Measurements from ENCODE around the gene GARS1. TPM values are rescaled to one million over a fixed set of nuclear protein-coding genes. Genes with fewer than 3 reads are reported as not detected.
"Not testable (repeated sequence)": the region's sequence is repeated elsewhere in the genome, so short reads cannot be mapped to it uniquely, and the experiment has no call there.

GARS1 gene
- total RNA-seq, 1 donor from 2014 or later: 68.1 TPM

DNA sequence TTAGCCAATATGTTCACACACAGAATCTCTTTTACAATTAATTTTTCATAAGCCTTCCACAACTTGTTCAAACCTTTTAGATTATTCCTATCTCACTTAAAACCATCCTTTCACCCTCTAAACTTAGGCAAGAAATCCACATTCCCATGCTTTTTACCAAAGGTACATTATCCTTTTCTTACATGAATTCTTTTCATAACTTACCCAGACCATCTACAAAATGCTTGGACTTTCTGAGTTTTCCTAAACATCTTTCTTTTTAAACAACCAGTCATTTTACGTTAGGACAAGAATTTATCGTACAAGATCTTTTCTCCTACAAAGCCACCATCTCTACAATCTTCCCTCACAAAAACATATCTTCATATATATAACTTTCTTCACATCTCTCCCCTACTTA is 18.8 kb upstream of the GARS1 start:
- DNase-seq (ENCODE audit: low spot score): no peak

DNA sequence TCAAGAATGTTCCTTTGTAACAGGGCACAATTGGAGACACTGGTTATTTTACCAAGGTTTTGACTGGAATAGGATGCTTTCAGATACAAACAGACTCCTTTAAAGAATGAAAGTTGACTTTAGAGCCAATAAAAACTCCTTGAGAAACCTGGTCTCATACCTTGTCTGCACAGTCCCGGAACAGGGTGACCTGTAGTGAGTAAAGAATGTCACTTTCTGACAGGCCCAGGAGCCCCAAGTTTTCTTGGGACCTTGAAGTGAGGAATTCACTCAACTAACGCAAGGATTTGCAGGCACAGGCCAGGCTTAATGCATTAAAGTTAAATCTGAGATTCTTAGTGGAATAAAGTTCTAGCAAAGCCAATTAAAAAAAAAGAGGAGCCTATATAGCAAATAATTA is 11.5 kb upstream of the GARS1 start:
- DNase-seq (ENCODE audit: low spot score): no peak

DNA sequence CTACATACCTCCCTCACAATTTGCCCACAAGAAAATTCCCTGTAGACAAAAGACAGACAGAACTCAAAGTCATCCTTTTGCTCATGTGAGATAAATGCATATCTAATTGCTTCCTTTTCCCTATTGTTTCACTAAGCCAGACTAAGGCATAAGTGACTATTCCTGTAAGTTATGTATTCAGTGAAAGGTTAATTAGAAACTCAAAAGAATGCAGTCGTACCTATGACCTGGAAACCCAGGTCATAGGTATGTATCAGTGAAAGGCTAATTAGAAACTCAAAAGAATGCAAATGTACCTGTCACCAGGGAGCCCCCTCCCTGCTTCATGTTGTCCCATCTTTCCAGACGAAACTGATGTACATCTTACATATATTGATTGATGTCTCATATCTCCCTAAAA is 10.3 kb upstream of the GARS1 start:
- DNase-seq (ENCODE audit: low spot score): no peak

DNA sequence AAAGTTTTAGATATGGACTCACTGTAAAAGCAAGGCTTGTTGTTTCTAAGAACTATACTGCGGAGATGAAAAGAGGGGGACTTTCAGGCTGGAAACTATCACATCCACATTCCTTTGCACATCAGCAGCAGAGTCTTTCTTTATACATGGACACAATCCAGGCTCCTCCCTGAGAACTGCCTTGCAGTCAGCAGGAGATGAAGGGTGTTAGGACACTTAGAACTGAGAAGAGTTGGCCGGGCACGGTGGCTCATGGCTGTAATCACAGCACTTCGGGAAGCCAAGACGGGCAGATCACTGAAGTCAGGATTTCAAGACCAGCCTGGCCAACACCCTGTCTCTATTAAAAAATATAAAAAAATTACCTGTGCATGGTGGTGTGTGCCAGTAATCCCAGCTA is 9.7 kb upstream of the GARS1 start:
- DNase-seq (ENCODE audit: low spot score): no peak

DNA sequence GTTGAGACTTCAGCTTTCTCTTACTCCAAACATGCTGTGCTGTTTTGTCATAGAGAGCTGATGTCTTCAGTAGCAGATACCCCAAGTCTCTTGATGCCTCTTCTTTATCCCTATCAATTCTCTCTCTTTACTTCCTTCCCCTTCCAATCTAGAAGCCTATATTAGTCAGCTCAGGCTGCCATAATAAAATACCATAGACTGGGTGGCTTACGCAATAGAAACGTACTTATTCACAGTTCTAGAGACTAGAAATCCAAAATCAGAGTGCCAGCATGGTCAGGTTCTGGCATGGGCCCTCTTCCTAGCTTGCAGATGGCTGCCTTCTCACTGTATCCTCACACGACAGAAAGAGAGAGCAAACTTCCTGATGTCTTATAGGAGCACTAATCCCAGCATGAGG is 9.0 kb upstream of the GARS1 start:
- DNase-seq (ENCODE audit: low spot score): no peak

DNA sequence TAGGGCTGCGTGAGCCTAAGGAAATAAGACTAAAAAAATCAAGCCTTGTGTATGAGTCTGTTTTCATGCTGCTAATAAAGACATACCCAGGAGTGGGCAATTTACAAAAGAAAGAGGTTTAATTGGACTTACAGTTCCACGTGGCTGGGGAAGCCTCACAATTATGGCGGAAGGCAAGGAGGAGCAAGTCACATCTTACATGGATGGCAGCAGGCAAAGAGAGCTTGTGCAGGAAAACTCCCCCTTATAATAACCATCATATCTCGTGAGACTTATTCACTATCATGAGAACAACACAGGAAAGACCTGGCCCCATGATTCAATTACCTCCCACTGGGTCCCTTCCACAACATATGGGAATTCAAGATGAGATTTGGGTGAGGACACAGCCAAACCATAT is 7.1 kb upstream of the GARS1 start:
- not testable (repeated sequence) for DNase-seq (ENCODE audit: low spot score)

DNA sequence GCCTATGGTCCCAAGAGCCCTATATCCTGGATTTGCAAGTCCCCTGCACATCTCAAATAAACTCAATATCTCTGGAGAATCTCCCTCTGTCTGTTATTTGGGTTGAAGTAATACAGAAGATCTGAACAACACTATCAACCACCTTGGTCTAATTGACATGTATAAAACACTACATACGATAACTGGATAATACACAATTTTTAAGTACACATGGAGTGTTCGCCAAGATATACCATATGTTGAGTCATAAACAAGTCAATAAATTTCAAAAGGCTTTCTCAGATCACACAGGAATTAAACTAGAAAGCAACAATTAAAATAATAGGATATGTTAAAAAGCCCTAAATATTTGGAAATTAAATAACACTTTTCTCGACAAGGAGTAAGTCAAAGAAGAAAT is 5.6 kb upstream of the GARS1 start:
- no peak for DNase-seq (ENCODE audit: low spot score)

DNA sequence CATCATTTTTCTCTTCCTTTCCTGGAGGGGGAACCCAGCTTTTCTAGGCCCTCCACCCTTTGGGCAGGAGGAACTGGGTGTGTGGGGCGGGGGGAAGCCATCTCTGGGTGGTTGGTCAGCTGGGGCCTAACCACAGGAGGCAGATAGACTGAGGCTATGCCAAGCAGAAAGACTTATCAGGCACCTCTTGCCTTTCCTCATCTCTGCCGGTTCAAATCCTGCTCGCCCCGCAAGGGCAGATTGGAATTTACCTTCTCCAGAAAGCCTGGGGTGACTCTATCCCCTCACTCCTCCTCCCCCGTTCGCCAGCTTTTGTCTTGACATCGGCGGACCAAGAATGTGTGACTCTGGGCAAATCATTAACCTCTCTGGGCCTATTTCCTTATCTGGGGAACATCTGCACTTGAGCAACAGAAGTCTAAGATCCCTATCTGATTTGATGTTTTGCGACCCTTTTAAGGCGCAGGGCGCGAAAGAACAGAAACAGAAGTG is 584 bp upstream of the GARS1 start:
- no peak for DNase-seq (ENCODE audit: low spot score)

DNA sequence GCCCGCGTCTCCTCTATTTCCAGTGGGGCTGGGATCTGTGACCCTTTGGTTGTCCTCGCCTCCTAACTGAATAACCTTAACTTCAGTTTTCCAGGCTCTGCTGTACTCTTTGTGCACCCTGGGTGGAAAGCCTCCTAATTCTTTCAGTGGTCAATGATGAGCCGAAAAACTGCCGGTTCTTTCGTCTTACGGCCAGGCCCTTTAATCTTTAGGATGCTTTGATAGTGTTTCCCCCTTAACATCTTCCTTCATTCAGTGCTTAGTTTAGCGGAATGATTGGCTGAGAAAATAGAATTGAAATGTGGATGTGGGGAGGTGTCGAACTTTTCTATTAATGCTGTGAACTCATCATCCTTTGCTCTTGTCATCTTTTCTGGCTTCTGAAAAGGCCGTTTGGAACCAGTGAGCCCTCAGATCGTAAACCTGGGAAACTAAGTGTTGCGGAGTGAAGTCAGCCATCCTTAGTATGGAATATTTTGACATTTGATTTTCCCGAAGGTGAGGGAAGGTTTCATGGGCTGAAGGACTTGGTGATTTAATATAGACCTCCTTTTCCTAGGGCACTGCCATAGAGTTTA is 847 bp downstream of the GARS1 start:
- peak; percentile 24 for DNase-seq (ENCODE audit: low spot score)

DNA sequence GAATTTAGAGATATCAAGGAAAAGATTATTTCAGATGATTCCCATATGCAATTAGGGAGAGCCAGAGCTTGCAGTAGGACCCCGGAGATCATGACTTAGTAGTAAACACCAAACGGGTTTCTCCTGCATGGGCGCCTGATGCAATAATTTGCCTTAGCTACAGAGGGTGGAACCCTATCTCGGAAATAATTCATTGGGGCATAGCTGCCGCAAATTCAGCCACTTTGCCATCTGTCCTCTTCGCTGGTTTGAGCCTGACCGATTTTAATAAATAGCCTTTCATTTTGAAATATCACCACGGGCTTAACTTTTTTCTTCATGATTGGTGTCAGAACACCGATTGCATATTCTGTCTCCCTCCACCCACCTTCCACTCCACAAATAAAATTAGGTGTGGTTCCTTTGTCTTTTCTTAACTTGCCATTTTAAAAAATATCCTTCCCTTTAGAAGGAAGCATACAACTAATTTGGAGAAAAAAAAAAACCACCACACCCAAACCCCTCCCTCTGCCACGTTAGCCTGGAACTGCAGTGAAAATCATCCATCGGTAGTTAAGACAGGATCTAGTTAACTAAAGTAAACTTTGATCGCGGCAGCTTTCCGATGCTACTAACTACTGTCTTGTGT is 1.4 kb downstream of the GARS1 start:
- DNase-seq (ENCODE audit: low spot score): peak; percentile 44

DNA sequence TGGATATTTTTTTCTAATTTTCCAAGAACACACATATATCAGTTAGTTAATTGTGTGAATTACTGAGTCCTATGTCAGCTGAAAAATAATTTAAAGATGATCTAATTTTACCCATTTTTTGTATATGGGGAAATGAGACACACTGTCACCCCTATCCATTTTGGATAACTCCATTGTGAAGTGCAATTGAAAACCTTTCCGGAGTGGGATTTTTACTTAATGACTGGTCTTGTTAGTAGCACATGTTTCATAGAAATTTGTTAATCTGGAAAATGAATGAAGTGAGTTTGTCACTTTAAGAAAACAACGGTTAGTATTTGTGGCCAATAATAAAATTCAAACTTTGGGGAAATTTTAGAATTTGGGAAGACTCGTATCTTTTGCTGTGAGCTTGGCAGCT is 2.0 kb downstream of the GARS1 start:
- no peak for DNase-seq (ENCODE audit: low spot score)

DNA sequence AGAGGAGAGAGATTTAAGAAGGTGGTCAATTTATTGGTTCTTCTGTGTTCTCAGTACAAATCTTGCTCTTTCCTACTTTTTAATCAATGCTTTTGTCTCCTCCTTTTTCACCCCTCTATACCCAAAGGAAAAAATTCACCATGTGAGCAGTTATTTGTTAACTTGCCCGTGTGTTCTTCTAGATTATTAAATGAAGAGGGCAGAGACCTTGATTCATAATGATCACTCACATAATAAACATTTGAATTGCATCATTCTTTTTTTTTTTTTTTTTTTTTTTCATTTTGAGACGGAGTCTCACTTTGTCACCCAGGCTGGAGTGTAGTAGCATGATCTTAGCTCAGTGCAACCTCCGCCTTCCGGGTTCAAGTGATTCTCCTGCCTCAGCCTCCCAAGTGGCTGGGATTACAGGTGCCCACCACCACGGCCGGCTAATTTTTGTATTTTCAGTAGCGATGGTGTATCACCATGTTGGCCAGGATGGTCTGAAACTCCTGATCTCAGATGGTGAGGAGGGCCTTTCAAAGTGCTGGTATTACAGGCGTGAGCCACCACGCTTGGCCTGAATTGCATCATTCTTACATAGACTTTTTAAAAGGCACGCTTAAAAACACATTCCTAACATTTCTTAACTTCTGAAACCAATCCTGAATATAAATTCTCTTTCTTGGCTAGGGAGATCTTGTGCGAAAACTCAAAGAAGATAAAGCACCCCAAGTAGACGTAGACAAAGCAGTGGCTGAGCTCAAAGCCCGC is 3.6 kb downstream of the GARS1 start:
- DNase-seq (ENCODE audit: low spot score): no peak

DNA sequence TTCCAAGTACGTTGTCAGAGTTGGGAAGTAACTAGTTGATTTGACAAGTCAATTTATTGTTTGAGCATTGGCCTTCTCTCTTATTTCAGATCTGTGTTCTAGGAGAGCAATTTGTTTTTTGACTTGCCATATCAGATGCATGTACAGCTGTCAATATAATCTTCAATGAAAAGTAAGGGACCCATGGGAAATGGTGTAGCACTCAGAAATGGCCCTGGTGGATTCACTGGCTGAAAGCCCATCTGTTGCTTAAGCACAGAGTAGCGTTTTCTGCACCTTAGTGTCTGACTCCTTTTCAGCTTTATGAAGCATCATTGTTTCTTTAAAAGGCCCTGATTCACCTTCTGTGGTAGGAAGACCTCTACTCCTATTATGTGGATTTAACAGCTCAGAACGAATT is 10.2 kb downstream of the GARS1 start:
- no peak for DNase-seq (ENCODE audit: low spot score)

DNA sequence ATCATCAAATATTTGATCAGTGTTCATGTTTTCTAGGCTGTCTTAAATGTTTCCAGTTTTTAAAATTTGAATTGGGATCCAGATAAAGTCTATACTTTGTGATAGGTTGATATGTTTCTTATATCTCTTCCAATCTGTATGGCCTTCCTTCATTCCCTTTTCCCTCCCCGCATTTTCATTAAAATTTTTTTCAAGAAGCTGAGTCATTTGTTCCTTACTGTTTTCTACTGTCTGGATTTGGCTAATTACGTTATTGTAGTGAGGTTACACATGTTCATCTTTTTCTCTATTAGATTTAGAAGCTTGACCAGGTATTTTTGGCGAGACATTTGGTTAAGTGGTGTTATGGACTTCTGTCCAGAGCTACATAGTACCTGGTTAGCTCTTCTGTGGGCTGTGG is 11.2 kb downstream of the GARS1 start:
- no peak for DNase-seq (ENCODE audit: low spot score)

DNA sequence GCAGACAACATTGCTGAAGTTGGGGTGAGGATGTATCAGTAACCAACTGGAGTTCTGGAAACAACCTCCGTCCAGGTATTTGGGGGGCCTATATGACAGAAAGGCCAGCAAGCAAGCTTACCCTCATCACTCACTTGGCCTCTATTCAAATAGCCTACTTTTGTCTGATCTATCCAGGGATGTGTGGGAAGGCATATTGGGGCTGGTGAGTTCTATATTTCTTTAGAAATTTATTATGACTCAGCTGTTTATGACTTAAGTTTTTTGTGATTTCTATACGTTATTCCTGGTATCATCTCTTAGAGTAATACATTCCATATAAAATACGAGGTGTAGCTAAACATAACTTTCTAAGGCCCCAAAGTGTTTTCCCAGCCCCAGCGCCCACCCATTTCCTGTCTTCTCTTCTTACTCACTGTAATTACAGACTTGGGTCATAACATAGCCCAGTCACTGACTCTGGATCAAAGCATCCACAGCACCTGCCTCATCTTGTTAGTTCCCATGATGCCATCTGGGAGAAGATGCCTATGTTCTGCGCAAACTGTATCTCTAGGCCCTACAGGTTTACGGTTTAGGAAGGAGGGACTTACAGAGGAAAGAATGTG is 18.1 kb downstream of the GARS1 start:
- no peak for DNase-seq (ENCODE audit: low spot score)

DNA sequence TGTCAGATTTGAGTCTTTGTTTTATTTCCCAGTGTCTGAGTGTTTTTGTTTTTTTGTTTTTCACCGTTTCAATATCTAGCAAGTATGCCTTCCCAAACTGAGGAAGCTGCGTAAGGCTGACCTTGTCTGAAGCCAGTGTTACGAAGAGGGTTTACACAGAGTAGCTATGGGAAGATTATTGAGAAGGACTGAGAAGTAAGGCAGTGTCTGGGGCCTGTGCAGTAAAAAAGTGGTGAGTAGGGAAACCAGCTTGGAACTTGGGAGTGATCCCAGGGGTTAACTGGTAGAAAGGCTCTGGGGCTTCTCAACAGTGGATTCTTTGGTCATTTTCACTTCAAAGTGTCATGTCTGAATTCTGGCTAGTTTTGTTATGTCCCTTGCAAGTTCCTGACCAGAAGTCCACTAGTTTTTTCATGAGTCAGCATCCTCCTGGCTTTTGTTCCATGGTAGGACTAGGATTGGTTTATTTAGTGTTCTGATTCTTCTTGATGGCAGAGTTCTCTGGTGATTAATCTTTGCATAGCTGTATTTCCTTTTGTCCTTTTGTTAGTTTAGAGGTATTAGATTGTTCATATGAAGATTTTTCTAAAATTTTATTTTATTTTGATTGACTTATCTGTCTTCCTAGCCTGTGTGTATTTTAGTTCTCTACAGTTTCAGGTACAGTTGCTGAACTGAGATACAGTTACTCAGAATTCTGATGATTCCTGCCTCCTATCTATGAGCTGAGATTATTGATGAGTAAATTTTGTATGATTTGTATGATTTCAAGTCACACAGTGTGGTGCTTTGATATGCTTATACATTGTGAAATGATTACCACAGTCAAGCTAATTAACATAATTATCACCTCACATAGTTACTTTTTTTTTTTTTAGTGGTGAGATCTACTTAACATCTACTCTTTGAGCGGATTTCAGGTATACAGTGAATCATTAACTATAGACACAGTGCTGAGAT is 19.0 kb downstream of the GARS1 start:
- no peak for DNase-seq (ENCODE audit: low spot score)

DNA sequence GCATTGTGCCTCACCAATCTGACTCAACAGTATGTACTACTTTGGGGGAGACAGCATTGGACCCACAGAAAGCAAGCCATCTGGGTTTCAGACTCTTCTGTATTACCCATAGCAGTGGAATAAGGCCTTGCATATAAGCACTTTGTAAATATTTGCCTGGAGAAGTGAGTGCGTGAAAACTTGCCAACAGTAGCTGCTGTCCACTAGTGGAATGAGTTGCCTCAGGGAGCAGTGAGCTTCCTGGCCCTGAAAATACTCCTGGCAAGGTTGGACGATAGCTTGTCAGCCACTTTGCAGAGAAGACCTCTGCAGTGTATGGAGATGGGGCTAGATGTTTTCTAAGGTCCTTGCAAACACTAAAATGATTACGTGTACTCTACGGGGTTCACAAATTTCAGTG is 21.6 kb downstream of the GARS1 start:
- DNase-seq (ENCODE audit: low spot score): no peak

DNA sequence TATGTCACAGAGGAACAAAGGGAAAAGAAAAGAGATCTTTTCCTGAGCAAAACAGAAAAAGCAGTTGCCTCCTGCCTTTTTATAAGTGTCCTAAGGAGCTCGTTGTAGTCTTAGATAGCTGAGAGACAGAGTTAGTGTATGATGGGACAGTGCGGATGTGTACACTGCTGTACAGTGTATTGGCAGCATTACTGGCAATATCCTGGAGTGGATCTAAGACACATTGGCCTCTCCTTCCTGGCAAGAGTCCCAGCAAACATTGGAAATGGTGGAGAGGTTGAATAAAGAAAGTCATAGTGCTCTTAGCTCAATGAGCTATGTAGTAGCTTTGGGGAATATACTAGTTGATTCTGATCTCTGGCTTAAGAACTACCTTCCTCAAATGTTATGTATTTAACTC is 22.7 kb downstream of the GARS1 start:
- no peak for DNase-seq (ENCODE audit: low spot score)

DNA sequence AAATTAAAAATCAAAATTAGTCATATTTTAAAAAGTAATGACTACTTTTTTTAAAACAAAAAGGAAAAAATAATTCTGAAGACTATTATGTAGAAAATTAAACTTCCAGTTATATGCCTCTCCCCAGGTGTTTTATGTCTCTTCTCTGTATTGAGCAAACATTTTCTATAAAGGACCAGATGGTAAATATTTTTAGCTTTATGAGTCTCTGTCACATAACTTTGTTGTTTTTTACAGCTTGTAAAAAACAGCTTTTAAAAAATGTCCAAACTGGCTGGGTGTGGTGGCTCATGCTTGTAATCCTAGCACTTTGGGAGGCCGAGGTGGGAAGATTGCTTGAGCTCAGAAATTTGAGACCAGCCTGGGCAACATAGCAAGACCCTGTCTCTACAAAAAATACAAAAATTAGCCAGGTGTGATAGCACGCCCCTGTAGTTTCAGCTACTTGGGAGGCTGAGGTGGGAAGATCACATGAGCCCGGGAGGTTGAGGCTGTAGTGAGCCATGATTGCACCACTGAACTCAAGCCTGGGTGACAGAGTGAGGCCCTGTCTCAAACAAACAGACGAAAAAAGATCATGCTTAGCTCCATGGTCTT is 23.5 kb downstream of the GARS1 start:
- no peak for DNase-seq (ENCODE audit: low spot score)

DNA sequence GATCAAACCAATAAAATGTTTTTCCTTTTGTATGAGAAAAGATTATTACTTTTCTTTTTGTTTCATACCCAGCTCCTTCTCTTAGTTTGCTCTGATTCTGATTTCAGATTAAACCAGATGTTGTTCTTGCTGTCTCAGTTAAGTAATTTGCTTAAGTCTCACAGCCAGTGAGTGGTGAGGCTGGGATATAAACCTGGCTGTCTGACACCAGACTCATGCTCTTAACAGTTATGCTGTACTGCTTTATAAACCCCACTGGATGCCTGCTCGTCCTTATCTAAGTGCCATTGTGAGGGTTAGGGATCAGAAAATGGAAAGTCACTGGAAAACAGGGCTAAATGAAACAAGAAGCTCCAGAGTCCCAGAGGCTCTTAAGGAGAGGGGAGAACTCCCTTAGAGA is 24.3 kb downstream of the GARS1 start:
- peak; percentile 9 for DNase-seq (ENCODE audit: low spot score)

DNA sequence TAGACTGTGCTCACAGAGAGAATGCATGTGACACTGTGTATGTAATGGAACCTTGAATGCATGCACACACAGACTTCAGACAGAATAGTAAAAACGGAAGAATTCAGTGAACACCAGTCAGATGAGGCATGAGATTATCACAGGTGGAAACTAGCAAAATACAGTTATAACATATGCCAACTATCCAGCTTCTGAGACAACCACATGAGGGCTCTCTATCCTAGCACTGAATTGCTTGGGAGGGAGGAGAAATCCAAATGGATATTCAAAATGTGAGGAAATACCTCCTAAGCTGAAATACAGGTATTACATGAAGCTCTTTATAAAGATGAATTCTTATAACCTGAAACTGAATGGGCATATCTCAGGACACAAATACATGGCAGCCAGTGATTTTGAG is 30.6 kb downstream of the GARS1 start:
- DNase-seq (ENCODE audit: low spot score): no peak

Data from umbilical cord (tissue), 2 donors.